Amygdala (tissue), 56 donors: Measurements from ENCODE around the gene SLC6A20.
A peak's percentile ranks its signal among the peaks of the same experiment; 100 is the strongest.
"Not testable (repeated sequence)": the region's sequence is repeated elsewhere in the genome, so short reads cannot be mapped to it uniquely, and the experiment has no call there.

ENCODE experiments used
- DNase-seq, 56 donors: peaks; one replicate each; lab custom pipeline; 2025; lab: John Stamatoyannopoulos, UW

The SLC6A20 gene

DNA sequence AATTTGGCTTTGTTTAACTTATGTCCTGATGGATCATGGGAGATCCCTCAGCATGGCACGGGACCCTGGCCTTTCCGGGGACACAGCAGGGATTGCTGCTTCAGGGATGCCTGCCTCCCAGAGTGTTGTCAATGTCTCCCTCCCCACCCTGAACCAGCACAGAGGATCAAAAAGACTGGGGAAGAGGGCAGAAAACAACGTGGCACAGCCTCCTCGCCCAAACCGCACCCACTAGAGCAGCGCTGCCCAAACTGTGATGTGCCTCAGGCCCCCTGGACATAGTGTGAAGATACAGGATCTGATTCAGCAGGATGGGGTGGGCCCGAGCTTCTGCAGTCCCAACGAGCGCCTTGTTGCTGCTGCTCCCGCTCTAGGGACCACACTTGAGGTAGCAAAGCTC, 34.5 kb downstream of the SLC6A20 start:
- no peak for DNase-seq

DNA sequence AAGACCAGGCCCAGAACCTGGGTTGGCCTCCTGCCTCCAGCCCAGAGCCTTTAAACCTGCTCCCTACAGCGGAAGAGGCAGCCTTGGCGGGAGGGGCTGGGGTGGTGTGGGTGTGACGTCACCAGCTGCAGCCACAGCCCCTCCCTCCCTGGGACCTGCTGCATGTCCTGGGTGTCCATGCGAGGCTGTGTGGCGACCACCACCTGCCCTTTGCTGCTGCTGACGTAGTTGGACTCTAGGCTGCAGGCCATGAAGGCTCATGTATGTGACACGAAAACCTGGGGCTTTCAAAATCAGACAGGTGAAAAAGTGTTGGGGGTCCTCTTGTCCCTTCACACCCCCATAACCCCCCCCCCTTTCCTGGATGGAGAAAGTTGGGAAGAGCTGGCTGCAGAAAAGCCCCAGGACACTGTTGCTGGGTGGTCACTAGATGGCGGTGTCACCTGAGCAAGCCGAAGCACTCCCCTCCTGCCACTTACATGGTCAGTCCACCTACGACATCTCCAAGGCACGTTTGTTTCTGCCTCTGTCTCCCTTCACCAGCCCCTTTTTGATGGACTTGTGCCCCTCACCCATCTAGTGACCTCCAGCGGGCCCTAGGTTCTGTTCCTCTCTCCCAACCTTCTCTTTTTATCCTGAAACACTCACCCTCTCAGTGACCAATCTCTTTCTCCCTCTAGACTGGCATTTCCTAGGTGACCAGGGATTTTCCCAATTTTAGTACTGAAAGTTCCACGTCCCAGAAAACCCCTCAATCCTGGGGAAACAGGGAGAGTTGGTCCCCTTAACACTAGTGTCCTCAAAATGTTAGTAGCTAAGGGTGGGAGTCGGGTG, 35.2 kb downstream of the SLC6A20 start:
- peak in 18 of 56 donors; percentile 5 to 37 (median 18) for DNase-seq

DNA sequence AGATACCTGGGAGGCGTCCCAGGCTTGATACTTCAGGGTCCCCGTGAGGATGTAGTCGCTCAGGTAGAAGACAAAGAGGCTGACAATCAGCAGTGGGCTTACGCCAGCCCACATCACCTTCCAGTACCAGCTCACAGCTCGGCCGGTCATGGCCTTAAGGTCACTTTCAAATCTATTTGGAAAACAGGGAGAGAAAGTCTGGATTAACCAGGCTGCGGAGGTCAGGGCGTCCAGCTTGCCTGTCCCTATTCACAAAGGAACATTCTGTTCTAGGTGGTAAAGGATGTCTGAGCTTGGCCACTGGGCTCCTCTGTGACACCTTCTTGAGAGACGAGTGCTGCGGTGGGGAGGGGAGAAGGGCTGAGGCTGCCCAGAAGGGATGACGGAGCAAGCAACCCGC, 36.5 kb downstream of the SLC6A20 start:
- DNase-seq = no peak

DNA sequence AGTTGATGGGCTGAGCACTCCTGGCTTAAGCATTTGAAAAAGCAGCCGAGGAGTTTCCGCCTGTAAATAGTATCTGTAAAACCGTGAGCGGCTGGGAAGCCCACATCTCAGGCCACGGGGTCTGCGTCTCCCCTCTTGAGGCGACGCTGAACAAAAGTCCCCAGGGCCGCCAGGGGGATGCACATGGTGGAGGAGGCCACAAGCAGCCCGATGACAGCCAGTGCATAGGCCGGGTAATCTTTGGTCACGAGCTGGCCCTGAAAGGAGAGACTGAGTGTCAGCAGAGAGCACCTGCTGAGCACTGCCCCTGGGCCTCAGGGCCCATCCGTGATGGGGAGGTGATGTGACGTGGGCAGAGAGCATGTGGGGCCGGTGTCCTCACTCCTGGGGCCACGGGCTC, 37.5 kb downstream of the SLC6A20 start:
- no peak for DNase-seq

DNA sequence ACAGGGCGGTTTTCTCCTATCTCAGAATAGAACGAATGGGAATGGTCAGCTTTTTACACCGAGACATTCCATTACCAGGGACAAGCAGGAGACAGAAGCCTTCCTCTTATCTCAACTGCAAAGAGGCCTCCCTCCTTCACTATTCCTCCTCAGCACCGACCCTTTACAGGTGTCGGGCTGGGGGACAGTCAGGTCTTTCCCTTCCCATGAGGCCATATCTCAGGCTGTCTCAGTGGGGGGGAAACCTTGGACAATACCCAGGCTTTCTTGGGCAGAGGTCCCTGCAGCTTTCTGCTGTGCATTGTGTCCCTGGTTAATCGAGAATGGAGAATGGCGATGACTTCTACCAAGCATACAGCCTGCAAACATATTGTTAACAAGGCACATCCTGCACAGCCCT, 39.2 kb downstream of the SLC6A20 start:
- not testable (repeated sequence) for DNase-seq

DNA sequence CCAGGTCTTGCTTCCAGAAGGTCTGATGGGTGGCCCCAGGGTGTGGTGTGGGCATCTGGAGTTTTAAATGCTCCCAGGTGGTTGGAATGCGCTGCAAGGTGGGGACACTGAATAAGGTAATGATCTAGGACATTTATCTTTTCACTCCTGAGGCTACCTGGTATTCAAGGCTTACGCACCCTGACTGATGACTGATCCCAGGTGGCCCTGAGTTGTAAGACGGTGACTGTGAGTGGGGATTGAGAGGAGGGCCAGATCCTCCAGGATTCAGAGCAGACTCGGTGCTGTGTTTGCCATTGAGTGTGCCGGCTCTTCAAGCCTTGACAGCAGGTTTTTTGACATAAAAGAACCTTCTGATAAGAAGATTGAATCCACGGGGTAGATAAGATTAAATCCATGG, 40.3 kb downstream of the SLC6A20 start:
- no peak for DNase-seq

DNA sequence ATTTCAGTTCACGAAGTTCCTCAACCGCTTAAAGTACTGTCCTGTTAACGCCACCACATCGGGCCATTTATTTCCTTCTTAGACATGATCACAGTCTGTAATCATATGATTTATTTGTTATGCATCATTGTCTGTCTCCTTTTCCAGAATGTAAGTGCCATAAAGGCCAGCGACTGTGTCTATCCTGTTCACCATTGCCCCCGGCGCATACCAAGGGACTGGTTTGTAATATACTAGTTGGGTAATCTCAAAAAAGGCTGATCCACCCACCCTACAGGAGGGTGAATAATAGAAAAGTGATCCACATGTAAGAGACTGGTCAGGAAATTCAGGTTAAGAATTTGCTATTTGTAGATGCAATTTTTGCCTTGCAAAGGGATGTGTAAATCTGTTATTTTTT, 41.9 kb downstream of the SLC6A20 start:
- DNase-seq = no peak

DNA sequence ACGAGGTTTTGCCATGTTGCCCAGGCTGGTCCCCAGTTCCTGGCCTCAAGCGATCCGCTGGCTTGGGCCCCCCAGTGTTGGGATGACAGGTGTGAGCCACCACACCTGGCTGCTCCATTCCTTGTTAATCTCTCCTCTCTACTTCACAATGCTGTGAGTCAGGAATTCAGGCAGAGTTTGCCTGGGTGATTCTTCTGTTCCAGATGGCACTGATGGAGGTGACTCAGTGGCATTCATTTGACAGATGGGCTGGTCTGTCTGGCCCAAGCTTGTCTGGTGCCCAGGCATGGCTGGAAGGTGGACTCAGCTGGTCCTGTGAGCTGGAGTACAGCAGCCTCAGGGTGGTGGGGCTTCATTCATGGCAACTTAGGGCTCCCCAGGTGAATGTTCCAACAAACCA, 43.2 kb downstream of the SLC6A20 start:
- no peak for DNase-seq

DNA sequence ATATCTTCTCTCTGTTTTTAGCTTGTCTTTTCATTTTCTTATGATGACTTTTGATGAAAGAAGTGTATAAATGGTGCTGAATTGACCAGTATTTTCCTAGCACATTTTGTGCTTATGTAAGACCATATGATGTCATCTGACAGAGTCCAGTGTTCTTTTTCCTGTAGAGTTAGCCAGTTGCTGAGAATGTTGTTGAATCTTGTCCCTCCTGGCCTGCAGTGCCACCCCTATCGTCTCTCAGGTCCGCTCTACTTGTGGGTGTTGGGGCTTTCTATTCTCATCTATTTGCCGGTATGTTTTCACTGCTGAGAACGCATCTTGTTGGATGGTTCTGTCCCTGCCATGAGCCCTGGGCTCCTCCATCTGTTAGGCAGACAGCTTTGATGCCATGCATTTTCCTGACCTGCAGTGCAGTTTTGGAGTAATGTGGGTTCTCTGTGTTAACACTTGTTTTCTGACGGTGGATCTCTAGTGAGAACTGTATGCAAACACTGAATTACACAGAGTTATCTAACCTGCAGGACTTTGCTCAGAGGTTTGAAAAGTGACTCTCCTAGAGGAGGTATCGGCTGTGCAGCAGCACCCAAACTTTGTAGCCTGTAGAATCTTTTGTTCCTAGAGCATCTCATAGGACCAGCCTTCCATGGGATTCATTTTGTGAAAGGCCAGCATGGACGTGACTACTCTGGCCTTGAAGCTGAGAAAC, 44.6 kb downstream of the SLC6A20 start:
- no peak for DNase-seq

DNA sequence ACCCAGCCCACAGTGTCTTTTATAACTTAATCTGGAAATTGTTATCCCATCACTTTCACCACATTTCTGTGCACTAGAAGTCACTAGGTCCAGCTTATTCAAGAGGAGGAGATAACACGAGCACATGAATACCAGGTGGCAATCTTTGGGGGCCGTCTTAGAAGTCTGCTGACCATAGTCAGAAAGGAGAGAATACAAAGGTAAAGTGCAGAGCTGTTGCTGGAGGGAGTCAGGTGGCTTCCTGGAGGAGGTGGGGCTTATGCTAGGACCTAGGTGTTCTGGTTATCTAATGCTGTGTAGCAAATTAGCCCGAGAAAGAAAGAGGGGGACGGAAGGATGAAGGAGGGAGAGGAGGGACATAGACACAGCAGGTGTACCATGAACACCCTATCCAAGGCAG, 46.5 kb downstream of the SLC6A20 start:
- no peak for DNase-seq

DNA sequence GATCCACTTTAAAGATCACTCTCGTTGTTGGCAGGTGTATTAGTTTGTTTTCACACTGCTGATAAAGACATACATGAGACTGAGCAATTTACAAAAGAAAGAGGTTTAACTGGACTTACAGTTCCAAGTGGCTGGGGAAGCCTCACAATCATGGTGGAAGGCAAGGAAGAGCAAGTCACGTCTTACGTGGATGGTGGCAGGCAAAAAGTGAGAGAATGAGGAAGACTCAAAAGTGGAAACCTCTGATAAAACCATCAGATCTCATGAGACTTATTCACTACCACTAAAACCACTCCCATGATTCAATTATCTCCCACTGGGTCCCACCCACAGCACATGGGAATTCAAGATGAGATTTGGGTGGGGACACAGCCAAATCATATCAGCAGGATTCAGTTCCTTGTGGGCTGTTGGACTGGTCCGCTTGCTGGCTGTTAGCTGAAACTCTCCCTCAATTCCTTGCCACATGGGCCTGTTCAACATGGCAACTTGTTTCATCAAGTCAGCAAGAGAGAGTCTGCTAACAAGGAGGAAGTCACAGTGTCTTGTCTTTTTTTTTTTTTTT, 47.2 kb downstream of the SLC6A20 start:
- DNase-seq = not testable (repeated sequence)

DNA sequence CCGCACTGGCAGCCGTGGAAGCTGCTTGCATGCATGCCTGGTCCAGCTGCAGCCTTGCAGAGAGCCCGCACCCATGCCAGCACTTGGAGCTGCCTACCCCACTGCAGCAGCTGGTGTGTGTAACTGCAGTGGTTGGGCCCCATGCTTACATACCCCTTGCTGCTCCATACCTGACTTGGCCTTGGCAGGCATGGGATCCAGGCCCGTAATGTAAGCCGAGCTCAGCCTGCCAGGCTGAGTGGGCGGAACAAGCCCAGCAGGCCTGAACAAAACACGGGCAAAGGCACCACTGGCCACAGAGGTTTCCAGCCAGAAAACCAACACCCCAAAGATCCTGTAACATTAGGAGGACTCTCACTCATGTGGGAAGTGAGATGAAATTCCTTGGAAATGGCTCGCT, 48.3 kb downstream of the SLC6A20 start:
- DNase-seq = no peak

DNA sequence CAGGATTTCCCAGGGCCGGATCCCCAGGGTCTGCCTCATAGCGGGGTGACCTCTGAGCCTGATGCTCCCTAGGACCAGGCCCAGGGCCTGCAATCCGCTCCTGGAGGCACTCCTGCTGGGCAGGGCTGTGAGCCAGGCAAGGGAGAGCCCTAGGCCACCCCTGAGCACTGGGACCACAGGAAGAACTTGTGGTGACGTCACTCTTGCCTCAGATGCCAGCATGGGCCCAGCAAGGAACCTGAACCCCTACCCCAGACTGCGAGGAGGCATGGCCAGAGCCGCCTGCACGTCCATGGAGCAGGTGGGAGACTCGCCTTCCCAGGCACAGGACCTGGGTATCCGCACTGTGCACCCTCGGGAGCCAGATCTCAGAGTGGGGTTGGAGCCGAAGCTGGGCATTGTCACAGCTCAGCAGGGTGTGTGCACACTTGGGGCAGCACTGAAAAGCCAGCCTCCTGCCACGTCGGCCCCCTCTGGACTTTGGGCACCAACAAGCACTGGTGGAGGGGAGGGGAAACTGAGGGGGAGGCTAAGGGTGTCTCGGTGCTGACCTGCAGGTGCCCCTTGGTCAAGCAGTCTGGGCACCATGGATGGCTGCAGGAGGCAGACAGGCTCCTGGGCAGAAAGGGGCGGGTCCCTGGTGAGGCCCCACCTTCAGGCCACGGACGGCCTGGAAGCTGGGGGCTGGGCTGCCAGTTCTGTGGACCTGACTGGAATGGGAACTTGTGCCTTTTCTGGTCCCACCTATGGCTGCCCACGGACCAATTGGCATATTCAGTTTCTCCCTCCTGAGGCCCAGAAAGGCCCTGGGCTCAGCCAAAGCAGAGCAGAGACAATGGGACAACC, 49.3 kb downstream of the SLC6A20 start:
- DNase-seq = no peak

DNA sequence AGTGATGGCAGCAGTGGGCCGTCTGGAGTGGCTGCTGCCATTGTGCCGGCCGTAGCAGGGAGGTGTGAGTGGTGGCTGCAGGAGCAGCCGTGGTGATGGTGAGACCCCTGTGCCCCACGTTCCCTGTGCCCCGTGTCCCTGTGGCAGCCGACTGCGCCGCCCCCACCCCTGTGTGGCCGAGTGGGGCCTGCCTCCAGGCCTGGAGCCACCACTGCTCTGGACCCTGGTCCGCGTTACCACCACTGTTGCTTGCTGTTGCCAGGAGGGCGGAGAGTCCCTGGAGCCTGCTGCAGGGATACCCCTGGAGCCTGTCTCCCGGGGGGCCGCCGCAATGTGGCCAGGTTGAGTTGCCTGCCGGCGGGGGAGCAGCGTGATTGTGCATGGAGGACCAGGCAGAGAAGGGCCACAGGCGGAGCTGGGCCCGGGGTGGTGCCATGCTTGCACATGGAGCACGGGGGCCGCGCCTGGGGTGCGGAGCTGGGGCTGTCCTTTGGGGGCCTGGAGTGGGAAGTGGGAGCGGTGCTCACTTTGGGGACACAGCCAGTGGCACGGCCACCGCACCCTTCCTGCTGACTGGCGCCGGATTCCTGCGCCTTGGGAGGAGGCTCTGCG, 50.1 kb downstream of the SLC6A20 start:
- DNase-seq = no peak

DNA sequence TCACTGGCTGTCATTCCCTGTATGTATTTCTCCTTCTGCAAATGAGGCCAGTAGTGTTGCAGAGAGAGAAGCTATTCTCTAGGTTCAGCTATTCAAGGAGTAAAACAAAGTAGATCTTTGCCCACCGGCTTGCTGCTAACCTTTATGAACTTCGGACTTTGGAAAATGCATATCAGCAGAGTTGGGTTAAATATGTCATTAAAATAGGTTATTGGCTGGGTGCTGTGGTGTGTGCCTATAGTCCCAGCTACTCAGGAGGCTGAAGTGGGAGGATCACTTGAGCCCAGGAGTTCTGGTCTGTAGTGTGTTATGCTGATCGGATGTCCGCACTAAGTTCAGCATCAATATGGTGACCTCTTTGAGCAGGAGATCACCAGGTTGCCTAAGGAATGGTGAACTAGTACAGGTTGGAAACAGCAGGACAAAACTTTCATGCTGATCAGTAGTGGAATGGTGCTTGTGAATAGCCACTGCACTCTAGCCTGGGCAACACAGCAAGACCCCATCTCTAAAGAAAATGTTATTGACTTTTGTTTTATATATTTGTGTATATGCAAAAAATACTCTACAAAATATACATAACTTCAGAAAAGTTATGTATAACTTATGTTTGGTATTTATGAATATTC, 53.8 kb downstream of the SLC6A20 start:
- no peak for DNase-seq

DNA sequence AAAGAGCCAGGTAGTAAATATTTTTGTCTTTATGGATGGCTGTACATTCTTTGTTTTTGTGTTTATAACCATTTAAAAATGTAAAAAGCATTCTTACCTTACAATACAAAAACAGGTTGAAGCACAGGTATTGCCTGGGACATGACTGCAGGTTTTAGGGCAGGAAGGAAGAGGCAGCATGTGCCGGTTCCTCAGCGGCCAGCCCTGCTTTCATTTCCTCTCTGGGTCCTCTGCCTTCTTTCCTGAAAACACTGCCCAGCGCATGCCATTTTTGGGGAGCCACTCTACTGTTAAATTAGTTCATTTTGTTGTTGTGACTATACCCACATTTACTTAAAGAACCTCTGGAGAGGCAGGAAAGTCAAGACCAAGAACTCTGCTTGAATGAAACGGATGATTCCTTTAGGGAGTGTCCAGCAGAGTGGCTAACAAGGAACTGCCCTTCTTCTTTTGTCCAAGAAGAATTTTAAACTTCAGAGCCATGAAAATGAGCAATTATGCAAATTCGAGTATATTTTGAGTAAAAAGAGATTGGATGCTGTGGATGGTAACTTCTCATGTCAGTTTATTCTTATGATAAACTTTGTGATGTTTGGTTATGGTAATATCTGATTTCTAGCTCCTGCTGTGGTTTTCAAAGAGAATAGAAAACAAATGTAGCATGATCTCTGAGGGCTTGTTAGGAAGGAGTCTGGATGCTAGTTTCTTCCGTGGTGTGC, 54.4 kb downstream of the SLC6A20 start:
- DNase-seq = no peak

DNA sequence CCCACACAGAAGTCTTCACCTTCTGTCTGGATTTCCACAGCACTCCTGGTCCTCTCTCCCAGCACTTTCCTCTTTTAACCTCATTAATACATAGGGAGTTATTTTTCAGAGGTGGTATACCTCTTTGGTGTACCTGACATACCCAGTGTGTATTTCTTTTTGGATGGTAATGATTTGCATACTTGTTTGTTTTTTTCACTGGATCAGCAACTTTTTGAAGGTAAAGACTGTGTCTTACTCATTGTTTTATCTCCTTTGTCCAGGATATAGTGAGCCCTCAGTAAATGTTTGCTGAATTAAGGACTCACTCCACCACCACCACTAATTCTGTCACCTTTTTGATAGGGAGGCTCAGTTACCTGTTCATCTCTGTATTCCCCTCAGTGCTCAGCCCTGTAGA, 55.1 kb downstream of the SLC6A20 start:
- no peak for DNase-seq

DNA sequence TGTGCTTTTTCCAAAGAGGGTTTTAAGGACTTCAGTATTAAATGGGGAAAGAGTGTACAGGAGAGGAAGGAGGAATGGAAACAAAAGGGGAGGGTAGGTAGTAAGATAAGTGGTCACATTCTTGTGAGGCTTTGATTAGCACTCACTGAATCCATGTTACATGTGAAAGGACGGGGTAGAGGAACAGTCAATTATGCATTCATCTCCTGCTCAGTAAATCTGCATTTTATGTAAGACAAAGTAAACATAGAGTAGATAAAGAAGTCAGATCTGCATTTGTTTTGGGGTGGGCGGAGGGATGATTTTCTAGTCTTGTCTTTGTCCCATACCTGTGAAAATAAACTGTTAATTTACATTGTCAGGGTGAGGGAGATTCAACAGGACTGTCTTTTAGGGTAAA, 56.3 kb downstream of the SLC6A20 start:
- DNase-seq = no peak

DNA sequence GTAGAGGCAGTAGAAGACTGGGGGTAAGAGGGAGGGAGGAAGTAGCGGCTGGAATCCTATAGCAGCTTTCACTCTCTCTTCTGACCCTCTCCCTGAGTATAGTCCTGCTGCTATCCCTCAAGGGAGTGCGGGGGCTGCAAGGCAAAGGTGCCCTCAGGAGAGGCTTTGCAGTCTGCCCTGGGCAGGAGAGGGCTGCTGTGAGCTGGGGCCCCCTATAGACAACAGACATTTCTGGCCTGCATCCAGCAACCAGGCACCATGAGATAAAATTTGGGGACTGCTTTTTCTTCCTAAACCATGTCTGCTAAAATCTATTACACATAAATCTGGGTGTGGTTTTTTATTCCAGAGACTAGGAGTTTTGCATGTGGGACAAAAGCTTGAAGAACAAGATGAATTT, 59.1 kb downstream of the SLC6A20 start:
- DNase-seq = no peak
